Measurements from ENCODE around the gene CARD9.

Gene CARD9

GRCh38 chr9:136401173-136401922 lies 27.9 kb upstream of the CARD9 start:
- no peaks in the 10 kb centered on the region for H3K27me3 ChIP-seq (ENCODE audit: control insufficient read depth in 1 of 2, insufficient read depth in 1 of 2, low read length in 2 of 2)
- H3K27ac ChIP-seq (ENCODE audit: low read length, poor library complexity, severe bottlenecking) = no peak overlapping the region
- no peak overlapping the region for H3K4me2 ChIP-seq (ENCODE audit: low read length, poor library complexity, severe bottlenecking)
- peak overlapping the region; percentile 93 for H3K9ac ChIP-seq (ENCODE audit: low read length)
- H2BK120ac ChIP-seq (ENCODE audit: low read depth, low read length) = no peak overlapping the region
- no peak overlapping the region for H2AFZ ChIP-seq (ENCODE audit: low read depth, low read length)
- H2BK5ac ChIP-seq (ENCODE audit: low read depth, low read length, poor library complexity, severe bottlenecking) = no peak overlapping the region
- H3K4ac ChIP-seq (ENCODE audit: low read depth in 1 of 2, low read length in 2 of 2) = no peak overlapping the region
- H3K4me3 ChIP-seq (ENCODE audit: insufficient read depth in 1 of 2, low read depth in 1 of 2, low read length in 2 of 2) = no peak overlapping the region
- H3K14ac ChIP-seq (ENCODE audit: low read length in 2 of 2) = no peak overlapping the region
- H3K79me1 ChIP-seq (replicated peaks; ENCODE audit: low read length, poor library complexity, severe bottlenecking) = peaks cover 28% of the 10 kb centered on the region
- DNase-seq = peak; percentile 15
- no peak overlapping the region for H3K23ac ChIP-seq (ENCODE audit: low read length in 2 of 2)
- no peak overlapping the region for H2BK15ac ChIP-seq (ENCODE audit: low read depth, poor library complexity, severe bottlenecking)
- H3K9me3 ChIP-seq (ENCODE audit: control insufficient read depth, low read length) = no peaks in the 10 kb centered on the region
- H3K18ac ChIP-seq (ENCODE audit: low read depth in 1 of 2, low read length in 2 of 2) = no peak overlapping the region
- no peak overlapping the region for H2BK12ac ChIP-seq (ENCODE audit: low read length in 2 of 2)
- no peak overlapping the region for H4K8ac ChIP-seq (ENCODE audit: low read length)
- peaks cover 56 to 67% of the 10 kb centered on the region in 2 experiments for H3K36me3 ChIP-seq (ENCODE audit: control insufficient read depth in 1 of 2, insufficient read depth in 2 of 2, low read depth in 1 of 2, low read length in 2 of 2)
- peaks cover 18% of the 10 kb centered on the region for H3K4me1 ChIP-seq (ENCODE audit: control insufficient read depth, insufficient read depth, low read depth, low read length)
- 92% methylated on average over 18 of the region's 18 CpGs for WGBS
- no peak overlapping the region for H2AK5ac ChIP-seq (ENCODE audit: low read length, severe bottlenecking)
- H4K91ac ChIP-seq (ENCODE audit: low read length) = no peak overlapping the region

DNA sequence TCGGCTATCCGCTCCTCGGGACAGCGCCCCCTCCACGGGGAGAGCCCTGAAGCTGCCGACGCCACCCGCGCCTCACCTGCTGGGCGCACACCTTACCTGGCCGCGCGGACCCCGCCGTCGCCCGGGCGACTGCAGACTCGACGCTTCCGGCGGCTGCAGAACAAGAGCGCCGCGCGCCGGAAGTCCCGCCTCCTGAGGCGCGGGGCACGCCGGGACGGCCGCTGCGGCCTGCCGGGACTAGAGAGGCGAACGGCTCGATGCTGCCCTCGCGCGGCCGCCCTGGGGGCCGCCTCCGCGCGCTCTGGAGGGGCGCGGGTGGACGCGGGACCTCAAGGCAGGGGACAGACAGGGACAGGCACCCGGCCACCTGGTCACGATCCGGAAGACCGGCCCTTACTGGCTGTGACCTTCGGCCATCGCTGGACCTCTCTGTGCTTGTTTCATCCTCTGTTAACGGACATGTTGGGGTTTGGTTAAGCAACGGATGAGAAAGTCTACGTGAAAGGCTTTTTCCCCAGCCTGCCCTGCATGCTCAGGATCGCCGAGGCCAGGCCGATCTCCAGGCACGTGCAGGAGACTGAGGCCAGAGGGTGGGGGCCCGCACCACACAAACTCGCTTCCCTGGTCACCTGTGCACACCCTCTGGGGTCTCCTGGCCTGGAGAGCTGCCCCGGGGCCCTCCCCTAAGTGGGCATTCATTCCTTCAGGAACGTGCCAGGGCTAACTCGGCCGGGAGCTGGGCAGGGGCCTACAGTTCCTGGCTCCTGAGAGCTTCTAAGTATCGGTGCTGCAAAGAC lies 26.8 kb upstream of the CARD9 start, which contains the start of gene SNAPC4:
Gene SNAPC4 (minus strand): TSS at position 133 of the 797 bp plus-strand sequence. CDS start 1,742 bp downstream, outside the sequence.
- DNase-seq = peak; percentile 83
- peak within 1 kb of the TSS; percentile 60 for H2BK15ac ChIP-seq (ENCODE audit: low read depth, poor library complexity, severe bottlenecking)
- peaks cover 36% of the 10 kb centered on the region for H3K79me1 ChIP-seq (replicated peaks; ENCODE audit: low read length, poor library complexity, severe bottlenecking)
- peaks cover 59 to 72% of the 10 kb centered on the region in 2 experiments for H3K36me3 ChIP-seq (ENCODE audit: control insufficient read depth in 1 of 2, insufficient read depth in 2 of 2, low read depth in 1 of 2, low read length in 2 of 2)
- H4K8ac ChIP-seq (ENCODE audit: low read length) = peak within 1 kb of the TSS; percentile 95
- no peaks in the 10 kb centered on the region for H3K9me3 ChIP-seq (ENCODE audit: control insufficient read depth, low read length)
- peak within 1 kb of the TSS in 1 of 2 experiments; percentile 91 for H3K14ac ChIP-seq (ENCODE audit: low read length in 2 of 2)
- peak within 1 kb of the TSS; percentile 95 to 96 for H3K4me3 ChIP-seq (ENCODE audit: insufficient read depth in 1 of 2, low read depth in 1 of 2, low read length in 2 of 2)
- peak within 1 kb of the TSS; percentile 26 to 83 for H3K18ac ChIP-seq (ENCODE audit: low read depth in 1 of 2, low read length in 2 of 2)
- H3K9ac ChIP-seq (ENCODE audit: low read length) = peak within 1 kb of the TSS; percentile 93
- H3K4me1 ChIP-seq (ENCODE audit: control insufficient read depth, insufficient read depth, low read depth, low read length) = peaks cover 18% of the 10 kb centered on the region
- no peak within 1 kb of the TSS for H2BK5ac ChIP-seq (ENCODE audit: low read depth, low read length, poor library complexity, severe bottlenecking)
- peak within 1 kb of the TSS in 1 of 2 experiments; percentile 75 for H2BK12ac ChIP-seq (ENCODE audit: low read length in 2 of 2)
- peak within 1 kb of the TSS; percentile 61 for H4K91ac ChIP-seq (ENCODE audit: low read length)
- H2BK120ac ChIP-seq (ENCODE audit: low read depth, low read length) = peak within 1 kb of the TSS; percentile 74
- H3K4me2 ChIP-seq (ENCODE audit: low read length, poor library complexity, severe bottlenecking) = peak within 1 kb of the TSS; percentile 63
- H3K27me3 ChIP-seq (ENCODE audit: control insufficient read depth in 1 of 2, insufficient read depth in 1 of 2, low read length in 2 of 2) = no peaks in the 10 kb centered on the region
- H3K4ac ChIP-seq (ENCODE audit: low read depth in 1 of 2, low read length in 2 of 2) = peak within 1 kb of the TSS; percentile 69 to 70
- no peak within 1 kb of the TSS for H3K27ac ChIP-seq (ENCODE audit: low read length, poor library complexity, severe bottlenecking)
- WGBS = 14% methylated on average over 71 of the region's 71 CpGs
- H3K23ac ChIP-seq (ENCODE audit: low read length in 2 of 2) = no peak within 1 kb of the TSS
- no peak within 1 kb of the TSS for H2AK5ac ChIP-seq (ENCODE audit: low read length, severe bottlenecking)
- H2AFZ ChIP-seq (ENCODE audit: low read depth, low read length) = no peak within 1 kb of the TSS

DNA sequence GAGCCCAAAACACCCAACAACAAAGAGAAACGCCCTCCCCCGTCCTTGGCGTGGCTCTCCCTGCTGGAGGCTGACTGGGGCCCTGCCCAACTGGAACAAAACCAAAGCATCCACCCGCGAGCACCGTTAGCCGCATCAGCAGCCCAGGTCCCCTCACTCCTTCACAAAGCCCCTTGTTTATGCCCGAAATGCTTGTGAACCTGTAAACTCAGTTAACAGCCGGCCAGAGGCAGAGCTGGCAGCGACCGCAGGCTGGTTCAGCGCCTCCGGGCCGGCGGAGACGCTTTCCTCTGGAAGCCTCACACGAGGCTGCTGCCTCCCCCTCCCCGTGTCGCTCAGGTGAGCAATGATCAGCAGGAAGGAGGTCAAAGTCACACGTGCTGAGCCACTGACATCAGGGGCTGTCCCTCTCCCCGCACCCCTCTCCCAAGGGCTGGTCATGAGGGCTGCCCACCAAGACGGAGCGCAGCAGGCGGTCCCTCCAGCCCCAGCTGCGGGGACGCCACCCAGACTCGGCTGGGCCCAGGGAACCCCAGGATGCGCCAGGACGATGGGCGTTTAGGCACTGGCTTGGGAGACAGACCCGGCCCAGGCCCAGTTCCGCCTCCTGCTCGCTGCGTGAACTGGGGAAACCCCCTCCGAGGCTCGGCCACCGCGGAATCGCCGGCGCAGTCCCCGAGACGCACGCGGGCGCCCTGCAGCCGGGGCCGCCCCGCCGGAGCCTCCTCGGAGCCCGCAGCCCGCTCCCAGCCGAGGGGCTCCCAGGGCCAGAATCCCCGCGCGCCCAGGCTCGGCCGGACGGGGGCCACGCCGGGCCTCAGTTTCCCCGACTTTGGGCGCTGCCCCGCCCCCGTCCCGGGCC lies 25.9 kb upstream of the CARD9 start:
- Histone ChIP-seq H3K4ac (ENCODE audit: low read depth in 1 of 2, low read length in 2 of 2) (peak overlapping the region; percentile 42 to 69), H3K27ac (ENCODE audit: low read length, poor library complexity, severe bottlenecking) (no peak overlapping the region), H3K18ac (ENCODE audit: low read depth in 1 of 2, low read length in 2 of 2) (peak overlapping the region; percentile 14 to 83), H2AFZ (ENCODE audit: low read depth, low read length) (no peak overlapping the region), H3K14ac (ENCODE audit: low read length in 2 of 2) (peak overlapping the region in 1 of 2 experiments; percentile 91), H3K9ac (ENCODE audit: low read length) (peak overlapping the region; percentile 93), H3K4me2 (ENCODE audit: low read length, poor library complexity, severe bottlenecking) (peak overlapping the region; percentile 63), H2BK12ac (ENCODE audit: low read length in 2 of 2) (peak overlapping the region in 1 of 2 experiments; percentile 75), H2AK5ac (ENCODE audit: low read length, severe bottlenecking) (no peak overlapping the region), H3K27me3 (ENCODE audit: control insufficient read depth in 1 of 2, insufficient read depth in 1 of 2, low read length in 2 of 2) (no peaks in the 10 kb centered on the region), H3K23ac (ENCODE audit: low read length in 2 of 2) (no peak overlapping the region), H3K9me3 (ENCODE audit: control insufficient read depth, low read length) (no peaks in the 10 kb centered on the region), H4K8ac (ENCODE audit: low read length) (peak overlapping the region; percentile 93), H2BK15ac (ENCODE audit: low read depth, poor library complexity, severe bottlenecking) (no peak overlapping the region), H3K36me3 (ENCODE audit: control insufficient read depth in 1 of 2, insufficient read depth in 2 of 2, low read depth in 1 of 2, low read length in 2 of 2) (peaks cover 57 to 72% of the 10 kb centered on the region in 2 experiments), H3K79me1 (replicated peaks; ENCODE audit: low read length, poor library complexity, severe bottlenecking) (peaks cover 38% of the 10 kb centered on the region), H2BK5ac (ENCODE audit: low read depth, low read length, poor library complexity, severe bottlenecking) (no peak overlapping the region), H3K4me3 (ENCODE audit: insufficient read depth in 1 of 2, low read depth in 1 of 2, low read length in 2 of 2) (peak overlapping the region; percentile 95 to 96), H3K4me1 (ENCODE audit: control insufficient read depth, insufficient read depth, low read depth, low read length) (peaks cover 18% of the 10 kb centered on the region), H2BK120ac (ENCODE audit: low read depth, low read length) (peak overlapping the region; percentile 74), H4K91ac (ENCODE audit: low read length) (peak overlapping the region; percentile 61)
- 7% methylated on average over 47 of the region's 67 CpGs for whole genome bisulfite sequencing
- DNase-seq = peak; percentile 59
